GM23248 (cell line): Measurements from ENCODE around the gene GMEB2. TPM values are rescaled to one million over a fixed set of nuclear protein-coding genes. Genes with fewer than 3 reads are reported as not detected.
"Not testable (repeated sequence)": the region's sequence is repeated elsewhere in the genome, so short reads cannot be mapped to it uniquely, and the experiment has no call there.

Source experiments
- DNase-seq: peaks from one replicate; pipeline ENCODE4 v3.0.0-alpha.2; 2015
- H2AFZ ChIP-seq: fragments of 200-600 bp; sonication (generic); 2 replicates; pipeline ENCODE4 v1.6.1; 2016; ENCODE audit warnings: antibody characterized with exemption
- H3F3A ChIP-seq: fragments of 200-600 bp; sonication (generic); 2 replicates; pipeline ENCODE4 v1.6.1; 2016; ENCODE audit warnings: mild to moderate bottlenecking, antibody characterized with exemption, mixed run types; ENCODE audit not compliant: insufficient read depth
- H3K27ac ChIP-seq: fragments of 200-600 bp; sonication (generic); 2 replicates; pipeline ENCODE4 v1.5.1; 2016; ENCODE audit warnings: mild to moderate bottlenecking
- H3K27me3 ChIP-seq: fragments of 200-600 bp; sonication (generic); replicated peaks from 2 replicates; pipeline ENCODE4 v1.6.1; 2016; ENCODE audit warnings: mild to moderate bottlenecking; ENCODE audit not compliant: insufficient read depth
- H3K36me3 ChIP-seq: fragments of 200-600 bp; sonication (generic); 2 replicates; pipeline ENCODE4 v1.6.1; 2016; ENCODE audit warnings: low read depth, mild to moderate bottlenecking
- H3K4me1 ChIP-seq: fragments of 200-600 bp; sonication (generic); 2 replicates; pipeline ENCODE4 v1.6.1; 2016; ENCODE audit warnings: mild to moderate bottlenecking; ENCODE audit not compliant: insufficient read depth
- H3K4me2 ChIP-seq: fragments of 200-600 bp; sonication (generic); one replicate; pipeline ENCODE4 v1.6.1; 2016; ENCODE audit warnings: mild to moderate bottlenecking; ENCODE audit not compliant: unreplicated experiment
- H3K4me3 ChIP-seq: fragments of 200-600 bp; sonication (generic); 2 replicates; pipeline ENCODE4 v1.5.1; 2016; ENCODE audit warnings: mild to moderate bottlenecking
- H3K79me2 ChIP-seq: fragments of 200-600 bp; sonication (generic); 2 replicates; pipeline ENCODE4 v1.6.1; 2016; ENCODE audit warnings: mild to moderate bottlenecking; ENCODE audit not compliant: insufficient read depth
- H3K9ac ChIP-seq: fragments of 200-600 bp; sonication (generic); 2 replicates; pipeline ENCODE4 v1.6.1; 2016; ENCODE audit warnings: mild to moderate bottlenecking
- H3K9me2 ChIP-seq: fragments of 200-600 bp; sonication (generic); 2 replicates; pipeline ENCODE4 v1.6.1; 2016; ENCODE audit warnings: mixed run types, mild to moderate bottlenecking, moderate library complexity; ENCODE audit not compliant: insufficient read depth
- H3K9me3 ChIP-seq: fragments of 200-600 bp; sonication (generic); one replicate; pipeline ENCODE4 v1.6.1; 2017; ENCODE audit warnings: low read depth
- H4K20me1 ChIP-seq: fragments of 200-600 bp; sonication (generic); 2 replicates; pipeline ENCODE4 v1.6.0; 2016; ENCODE audit not compliant: insufficient read depth
- EZH2 ChIP-seq: fragments of 200-600 bp; sonication (generic); IDR thresholded peaks from 2 replicates; pipeline ENCODE4 v1.6.1; 2018; ENCODE audit warnings: antibody characterized with exemption, mild to moderate bottlenecking; ENCODE audit not compliant: insufficient read depth, poor library complexity, severe bottlenecking
- EZH2phosphoT487 ChIP-seq: fragments of 200-600 bp; sonication (generic); IDR thresholded peaks from 2 replicates; pipeline ENCODE4 v1.6.1; 2018; ENCODE audit warnings: antibody characterized with exemption, moderate library complexity, mild to moderate bottlenecking, low read depth; ENCODE audit not compliant: insufficient read depth
- WGBS, 2 experiments: methylation state at CpG; one replicate each; pipeline ENCODE4 v1.1.6; 2015 to 2017; ENCODE audit warnings: low lambda C conversion rate in 2 of 2, low coverage in 1 of 2; ENCODE audit errors: missing lambda C conversion rate in 2 of 2; 5-methylcytosine and 5-hydroxymethylcytosine counted together
- in situ Hi-C: fragments of 300-500 bp; cut with MboI; formaldehyde crosslinking; loops from 2 replicates; pipeline ENCODE4 v1.15.0; 2020
- polyA plus RNA-seq: library from polyadenylated mRNA; unstranded; fragments of >200 nt; fragmentation: Nextera tagmentation; extraction: Ambion mirVana; gene quantifications from 2 replicates; pipeline ENCODE4 v1.2.1, GENCODE V29; 2016
- total RNA-seq: library from RNA; depleted of rRNA; stranded (reverse); fragments of >200 nt; shearing (Covaris generic); gene quantifications from 2 replicates; pipeline ENCODE4 v1.2.3, GENCODE V29; 2014

Gene GMEB2
- total and polyA plus RNA-seq, 2 experiments from 2014 or later, result 7.8 to 13.6 TPM

DNA sequence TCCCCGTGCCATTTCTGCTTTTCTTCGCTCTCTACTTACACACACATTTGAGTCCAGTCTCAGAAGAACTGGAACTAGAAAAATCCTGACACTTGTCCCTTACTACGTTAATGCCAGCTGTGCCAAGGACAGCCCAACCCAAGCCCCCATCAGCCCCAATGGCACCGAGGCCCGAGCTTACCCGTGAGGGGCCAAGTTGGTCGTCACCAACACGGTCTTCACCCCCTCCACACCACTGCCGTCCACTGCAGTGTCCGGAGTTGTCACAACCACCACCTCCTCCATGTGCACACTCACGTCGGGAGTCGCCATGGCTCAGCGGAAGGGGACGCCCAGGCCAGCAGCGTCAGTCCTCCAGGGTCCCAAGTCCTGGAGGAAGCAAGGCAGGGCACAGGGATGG lies 7.8 kb downstream of the GMEB2 start:
- no peaks in the 10 kb centered on the region for H4K20me1 ChIP-seq
- H3K4me3 ChIP-seq, result no peak overlapping the region
- H3F3A ChIP-seq, result no peaks in the 10 kb centered on the region
- DNase-seq, result no peak
- H3K27me3 ChIP-seq, result no peaks in the 10 kb centered on the region
- H3K9me2 ChIP-seq, result no peaks in the 10 kb centered on the region
- H3K27ac ChIP-seq, result no peak overlapping the region
- no peak overlapping the region for H3K4me2 ChIP-seq
- in situ Hi-C loops, result no loop called here
- H3K4me1 ChIP-seq, result no peaks in the 10 kb centered on the region
- H2AFZ ChIP-seq, result no peak overlapping the region
- WGBS, 2 experiments, result 94 to 98% methylated on average over 16 of the region's 16 CpGs
- no peaks in the 10 kb centered on the region for H3K9me3 ChIP-seq
- no peak for TF ChIP-seq EZH2phosphoT487
- TF ChIP-seq EZH2, result no peak
- H3K79me2 ChIP-seq, result peaks cover 85% of the 10 kb centered on the region
- H3K9ac ChIP-seq, result no peak overlapping the region
- peaks cover 5% of the 10 kb centered on the region; the same call in 1 of the 2 replicates for H3K36me3 ChIP-seq

DNA sequence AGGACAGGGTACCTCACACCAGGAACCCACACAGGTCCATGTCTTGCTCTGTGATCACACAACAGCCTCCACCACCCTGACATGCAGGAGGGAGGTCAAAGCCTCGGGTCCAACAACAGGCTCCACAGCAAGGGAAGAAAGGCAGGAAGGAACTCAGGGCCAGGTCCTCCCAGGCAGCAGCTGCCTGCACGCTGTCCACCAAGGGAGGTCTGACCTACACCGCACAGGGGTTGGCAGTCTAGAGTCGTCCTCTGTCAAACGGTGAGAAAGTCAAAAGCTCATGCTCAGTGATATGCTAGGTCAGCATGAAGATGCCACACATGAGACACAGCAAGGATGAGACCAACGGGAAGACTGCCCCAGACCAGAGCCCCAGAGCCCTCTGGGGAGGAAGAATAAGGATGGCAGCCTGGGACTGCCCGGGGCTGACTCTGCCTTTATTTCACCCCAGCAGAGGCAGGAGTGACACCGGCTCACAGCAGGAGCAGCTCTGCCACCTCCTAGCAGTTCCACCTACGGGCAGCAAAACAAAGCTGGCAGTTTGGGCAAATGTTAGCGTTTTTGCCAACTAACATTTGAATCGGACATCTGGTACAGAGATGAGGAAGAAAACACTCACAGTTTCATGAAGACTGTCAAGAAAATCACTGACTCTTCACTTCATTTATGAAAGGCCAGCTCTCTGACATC lies 8.5 kb downstream of the GMEB2 start:
- Histone ChIP-seq H4K20me1 (no peaks in the 10 kb centered on the region), H3K4me1 (no peaks in the 10 kb centered on the region), H3K9me3 (no peaks in the 10 kb centered on the region), H3K4me2 (no peak overlapping the region), H3K4me3 (no peak overlapping the region), H3F3A (no peaks in the 10 kb centered on the region), H3K36me3 (peaks cover 5% of the 10 kb centered on the region; the same call in 1 of the 2 replicates), H2AFZ (no peak overlapping the region), H3K27me3 (no peaks in the 10 kb centered on the region), H3K9ac (no peak overlapping the region), H3K27ac (no peak overlapping the region), H3K79me2 (peaks cover 85% of the 10 kb centered on the region), H3K9me2 (no peaks in the 10 kb centered on the region)
- WGBS, 2 experiments, result 91 to 95% methylated on average over 11 of the region's 11 CpGs
- no peak for TF ChIP-seq EZH2
- TF ChIP-seq EZH2phosphoT487, result no peak
- DNase-seq, result no peak
- in situ Hi-C loops, result no loop called here

DNA sequence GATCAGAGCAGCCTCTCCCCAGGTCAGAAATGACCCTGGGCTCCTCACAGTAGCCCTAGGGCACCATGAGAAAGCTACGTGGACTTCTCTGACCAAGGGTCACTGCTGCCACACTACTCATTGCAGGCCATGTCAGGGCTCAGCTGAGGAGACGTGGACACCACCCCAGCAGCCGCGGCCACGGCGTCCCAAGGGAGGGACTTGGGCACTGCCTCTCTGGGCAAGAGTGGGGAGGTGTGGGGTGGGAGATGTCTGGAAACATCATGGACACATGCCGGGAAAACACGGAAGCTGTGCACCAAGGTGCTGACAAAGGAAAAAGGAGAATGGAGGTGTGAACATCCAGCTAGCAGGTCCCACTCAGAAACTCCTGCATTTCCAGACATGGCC lies 9.0 kb downstream of the GMEB2 start:
- TF ChIP-seq EZH2phosphoT487, result no peak
- TF ChIP-seq EZH2, result no peak
- no peaks in the 10 kb centered on the region for H3K9me2 ChIP-seq
- H3K27ac ChIP-seq, result no peak overlapping the region
- H2AFZ ChIP-seq, result no peak overlapping the region
- no peaks in the 10 kb centered on the region for H3K4me1 ChIP-seq
- H3K27me3 ChIP-seq, result no peaks in the 10 kb centered on the region
- 96 to 97% methylated on average over 8 of the region's 8 CpGs for WGBS, 2 experiments
- no peak overlapping the region for H3K4me3 ChIP-seq
- no peaks in the 10 kb centered on the region for H4K20me1 ChIP-seq
- no peaks in the 10 kb centered on the region for H3K9me3 ChIP-seq
- peaks cover 5% of the 10 kb centered on the region; the same call in 1 of the 2 replicates for H3K36me3 ChIP-seq
- no peaks in the 10 kb centered on the region for H3F3A ChIP-seq
- peaks cover 85% of the 10 kb centered on the region for H3K79me2 ChIP-seq
- no peak for DNase-seq
- H3K4me2 ChIP-seq, result no peak overlapping the region
- H3K9ac ChIP-seq, result no peak overlapping the region
- in situ Hi-C loops, result no loop called here

DNA sequence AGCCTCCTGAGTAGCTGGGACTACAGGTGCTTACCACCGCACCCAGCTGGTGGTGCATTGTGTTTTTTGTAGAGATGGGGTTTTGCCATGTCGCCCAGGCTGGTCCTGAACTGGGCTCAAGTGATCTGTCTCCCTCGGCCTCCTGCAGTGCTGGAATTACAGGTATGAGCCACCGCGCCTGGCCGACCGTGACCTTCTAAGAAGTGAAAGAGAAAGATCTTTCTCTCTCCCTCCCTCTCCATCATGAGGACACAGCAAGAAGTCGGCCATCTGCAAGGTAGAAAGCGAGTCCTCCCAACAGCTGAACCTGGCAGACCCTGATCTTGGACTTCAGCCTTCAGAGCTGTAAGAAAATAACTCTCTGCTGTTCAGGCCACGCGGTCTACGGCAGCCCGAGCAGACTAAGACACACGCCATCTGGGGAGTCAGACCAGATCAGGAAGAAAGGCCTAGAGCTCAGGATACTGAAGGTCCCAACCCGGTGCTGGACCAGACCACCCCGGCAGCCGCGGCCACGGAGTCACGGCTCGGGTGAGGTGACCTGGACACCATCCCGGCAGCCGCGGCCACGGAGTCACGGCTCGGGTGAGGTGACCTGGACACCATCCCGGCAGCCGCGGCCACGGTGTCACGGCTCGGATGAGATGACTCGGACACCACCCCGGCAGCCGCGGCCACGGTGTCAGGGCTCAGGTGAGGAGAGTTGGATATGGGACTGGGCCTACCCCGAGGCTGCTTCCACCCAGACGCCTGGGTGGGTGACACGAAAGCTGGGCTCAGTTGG lies 9.6 kb downstream of the GMEB2 start:
- H3K4me1 ChIP-seq, result no peaks in the 10 kb centered on the region
- no peaks in the 10 kb centered on the region for H3K9me2 ChIP-seq
- no peaks in the 10 kb centered on the region for H4K20me1 ChIP-seq
- 94 to 96% methylated on average over 24 to 41 of the region's 41 CpGs for WGBS, 2 experiments
- H3K9ac ChIP-seq, result no peak overlapping the region
- no peak for TF ChIP-seq EZH2phosphoT487
- no peak for TF ChIP-seq EZH2
- H3K4me2 ChIP-seq, result no peak overlapping the region
- H3K4me3 ChIP-seq, result no peak overlapping the region
- H3K79me2 ChIP-seq, result peaks cover 85% of the 10 kb centered on the region
- DNase-seq, result no peak
- no peak overlapping the region for H3K27ac ChIP-seq
- no peaks in the 10 kb centered on the region for H3K27me3 ChIP-seq
- H3K36me3 ChIP-seq, result peaks cover 5% of the 10 kb centered on the region; the same call in 1 of the 2 replicates
- no peaks in the 10 kb centered on the region for H3K9me3 ChIP-seq
- in situ Hi-C loops, result no loop called here
- no peaks in the 10 kb centered on the region for H3F3A ChIP-seq
- H2AFZ ChIP-seq, result no peak overlapping the region

DNA sequence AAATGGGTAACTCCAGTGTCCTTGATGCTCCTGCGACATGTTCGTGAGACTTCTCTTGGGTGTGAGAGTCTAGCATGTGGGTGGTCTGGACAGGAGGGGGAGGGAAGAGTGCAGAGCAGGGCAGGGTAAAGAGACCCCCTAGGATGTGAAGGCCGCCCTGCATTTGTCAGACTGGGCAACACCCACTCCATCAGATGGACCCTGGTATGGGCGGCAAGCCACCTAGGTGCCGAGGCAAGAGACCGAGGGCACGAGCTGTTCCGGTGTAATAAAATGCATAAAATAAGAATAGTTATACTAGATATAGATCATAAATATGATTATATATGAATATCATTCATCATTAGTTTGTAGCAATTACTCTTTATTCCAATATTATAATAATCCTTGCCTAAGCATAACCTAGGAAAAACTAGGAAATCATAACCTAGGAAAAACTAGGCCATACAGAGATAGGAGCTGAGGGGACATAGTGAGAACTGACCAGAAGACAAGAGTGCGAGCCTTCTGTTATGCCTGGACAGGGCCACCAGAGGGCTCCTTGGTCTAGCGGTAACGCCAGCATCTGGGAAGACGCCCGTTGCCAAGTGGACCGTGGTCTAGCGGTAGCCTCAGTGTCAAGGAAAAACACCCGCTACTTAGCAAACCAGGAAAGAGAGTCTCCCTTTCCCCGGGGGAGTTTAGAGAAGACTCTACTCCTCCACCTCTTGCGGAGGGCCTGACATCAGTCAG lies 12.9 kb downstream of the GMEB2 start:
- H3K27ac ChIP-seq, H3K9ac ChIP-seq, H3K36me3 ChIP-seq, H3F3A ChIP-seq, H3K9me3 ChIP-seq, H2AFZ ChIP-seq, H3K4me2 ChIP-seq, H3K9me2 ChIP-seq, H4K20me1 ChIP-seq, H3K4me3 ChIP-seq, H3K27me3 ChIP-seq, DNase-seq, in situ Hi-C loops, H3K4me1 ChIP-seq: not testable (repeated sequence)
- H3K79me2 ChIP-seq, result peaks cover 78% of the 10 kb centered on the region
- 84 to 87% methylated on average over 17 to 18 of the region's 18 CpGs for WGBS, 2 experiments
